Measurements from ENCODE around the gene ALDH1A2. TPM values are rescaled to one million over a fixed set of nuclear protein-coding genes. Genes with fewer than 3 reads are reported as not detected.

ALDH1A2 gene
- polyA plus RNA-seq, 1 of the 3 experiments (the other 2 are of a cell fraction), result not detected

GRCh38 chr15:57911247-57911646 lies 154.3 kb downstream of the ALDH1A2 start:
- H3K4me2 ChIP-seq, result no peak overlapping the region
- H3K9me3 ChIP-seq, result no peaks in the 10 kb centered on the region
- no peaks in the 10 kb centered on the region for H3K36me3 ChIP-seq (replicated peaks in 1 of 2; ENCODE audit: control insufficient read depth in 1 of 2, insufficient read depth in 2 of 2, low read length in 1 of 2)
- no peak overlapping the region for H3K27ac ChIP-seq (ENCODE audit: low read depth in 2 of 2, low read length in 1 of 2)
- TF ChIP-seq ZBTB33 (IDR thresholded peaks at IDR 0.05; ENCODE audit: borderline replicate concordance, low read depth) (no peak), CTCF (IDR thresholded peaks at IDR 0.05) (no peak), CHD2 (IDR thresholded peaks at IDR 0.05; ENCODE audit: low read length, partially characterized antibody) (no peak), FOXM1 (IDR thresholded peaks at IDR 0.05; ENCODE audit: low read depth) (no peak), RFX5 (IDR thresholded peaks at IDR 0.05; ENCODE audit: low read length) (no peak), RAD21 (IDR thresholded peaks at IDR 0.05; ENCODE audit: low read length) (no peak), FOXJ3 (CRISPR knock-in tag; IDR thresholded peaks at IDR 0.05) (no peak), YY1 (IDR thresholded peaks at IDR 0.05; ENCODE audit: low read depth) (no peak)
- ChIA-PET POLR2A (no interaction called here), CTCF (interaction anchor here (1.4 to 1.6 kb wide), 4 partner anchors 11 to 178 kb away, joined by 3 to 6 read pairs (median 5); no protein-coding TSS in a partner anchor)
- 0 out of 2 replicates have a peak, but pooled peaks cover 8% of the 10 kb centered on the region for H3K27me3 ChIP-seq (ENCODE audit: insufficient read depth)
- 0% methylated on average over 1 of the region's 1 CpG for WGBS (ENCODE audit: low lambda C conversion rate)
- no peaks in the 10 kb centered on the region for H4K20me1 ChIP-seq (ENCODE audit: insufficient read depth)
- H3K9ac ChIP-seq, result no peak overlapping the region
- no peaks in the 10 kb centered on the region for H3K79me2 ChIP-seq (ENCODE audit: insufficient read depth)
- no peak overlapping the region for H2AFZ ChIP-seq (ENCODE audit: low read depth)
- H3K4me1 ChIP-seq (ENCODE audit: control insufficient read depth in 1 of 2, insufficient read depth in 2 of 2, low read depth in 1 of 2, low read length in 1 of 2), result no peaks in the 10 kb centered on the region; a peak in 1 of 4 replicates
- H3K9me2 ChIP-seq, result no peaks in the 10 kb centered on the region
- no peaks in the 10 kb centered on the region for H3F3A ChIP-seq (replicated peaks; ENCODE audit: insufficient read depth)
- no peak overlapping the region for H3K4me3 ChIP-seq (ENCODE audit: low read depth in 2 of 2, low read length in 1 of 2)
- peak; percentile 30 for DNase-seq

- Histone ChIP-seq H3K4me1 (ENCODE audit: control insufficient read depth in 1 of 2, insufficient read depth in 2 of 2, low read depth in 1 of 2, low read length in 1 of 2) (no peaks in the 10 kb centered on the region; a peak in 1 of 4 replicates), H3K4me3 (ENCODE audit: low read depth in 2 of 2, low read length in 1 of 2) (no peak overlapping the region), H3K36me3 (replicated peaks in 1 of 2; ENCODE audit: control insufficient read depth in 1 of 2, insufficient read depth in 2 of 2, low read length in 1 of 2) (no peaks in the 10 kb centered on the region), H2AFZ (ENCODE audit: low read depth) (no peak overlapping the region), H3K9ac (no peak overlapping the region), H3K79me2 (ENCODE audit: insufficient read depth) (no peaks in the 10 kb centered on the region), H3F3A (replicated peaks; ENCODE audit: insufficient read depth) (no peaks in the 10 kb centered on the region), H3K9me3 (no peaks in the 10 kb centered on the region), H3K27ac (ENCODE audit: low read depth in 2 of 2, low read length in 1 of 2) (no peak overlapping the region), H3K4me2 (no peak overlapping the region), H3K27me3 (ENCODE audit: insufficient read depth) (0 out of 2 replicates have a peak, but pooled peaks cover 8% of the 10 kb centered on the region), H4K20me1 (ENCODE audit: insufficient read depth) (no peaks in the 10 kb centered on the region), H3K9me2 (no peaks in the 10 kb centered on the region)
- WGBS (ENCODE audit: low lambda C conversion rate), result 57% methylated on average over 3 of the region's 3 CpGs
- CTCF ChIA-PET, result interaction anchor here (1.4 to 1.6 kb wide), 3 partner anchors 50 to 178 kb away, joined by 3 to 6 read pairs (median 4); no protein-coding TSS in a partner anchor
- no peak for DNase-seq
- POLR2A ChIA-PET, result interaction anchor here (0.5 kb wide), 1 partner anchor 17 kb away, joined by 5 read pairs; no protein-coding TSS in a partner anchor
- TF ChIP-seq PBX3 (IDR thresholded peaks at IDR 0.05), result no peak
- no peak for TF ChIP-seq EZH2phosphoT487 (IDR thresholded peaks at IDR 0.05; ENCODE audit: borderline replicate concordance, low read depth)
- TF ChIP-seq TCF12 (IDR thresholded peaks at IDR 0.05), result no peak
- no peak for TF ChIP-seq RCOR1 (IDR thresholded peaks at IDR 0.05; ENCODE audit: low read length)
- no peak for TF ChIP-seq FOXJ3 (CRISPR knock-in tag; IDR thresholded peaks at IDR 0.05)
- no peak for TF ChIP-seq MEF2A (IDR thresholded peaks at IDR 0.05; ENCODE audit: borderline replicate concordance, low read depth)
- no peak for TF ChIP-seq FOSL2 (IDR thresholded peaks at IDR 0.05; ENCODE audit: borderline replicate concordance, low read depth)
- TF ChIP-seq CHD2 (IDR thresholded peaks at IDR 0.05; ENCODE audit: low read length, partially characterized antibody), result no peak
- TF ChIP-seq REST (IDR thresholded peaks at IDR 0.05; ENCODE audit: low read depth, low read length), result no peak
- no peak for TF ChIP-seq RFX5 (IDR thresholded peaks at IDR 0.05; ENCODE audit: low read length)
- TF ChIP-seq GATA2 (CRISPR knock-in tag; IDR thresholded peaks at IDR 0.05), result no peak
- no peak for TF ChIP-seq TAF1 (IDR thresholded peaks at IDR 0.05; ENCODE audit: borderline replicate concordance, low read depth, low read length)
- TF ChIP-seq USF1 (IDR thresholded peaks at IDR 0.05; ENCODE audit: borderline replicate concordance, low read depth), result no peak
- TF ChIP-seq FOXM1 (IDR thresholded peaks at IDR 0.05; ENCODE audit: low read depth), result no peak
These were observed 154.8 kb downstream of the ALDH1A2 start for GRCh38 chr15:57910672-57911071.
